Measurements from ENCODE around the gene ZNF33B. TPM values are rescaled to one million over a fixed set of nuclear protein-coding genes. Genes with fewer than 3 reads are reported as not detected.

ZNF33B gene
- total RNA-seq, 4 donors from 2014 or later = 8.5 to 14.8 (median 9.3) TPM

DNA sequence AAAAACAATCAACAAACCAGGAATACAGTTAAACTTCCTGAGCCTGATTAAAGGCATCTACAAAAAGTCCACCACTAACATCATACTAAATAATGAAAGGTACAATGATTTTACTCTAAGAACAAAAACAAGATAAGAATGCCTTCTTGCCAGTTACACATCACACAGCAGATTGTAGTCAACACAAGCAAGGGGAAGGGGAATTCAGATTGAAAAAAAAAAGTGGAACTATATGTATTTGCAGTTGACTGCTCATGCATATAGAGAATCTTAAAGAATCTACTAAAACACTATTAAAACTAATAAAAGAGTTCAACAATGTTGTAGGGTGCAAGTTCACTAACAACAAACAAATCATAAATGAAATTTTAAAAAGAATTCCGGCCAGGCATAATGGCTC lies 28.5 kb downstream of the ZNF33B start:
- TF ChIP-seq, protein P1, sequence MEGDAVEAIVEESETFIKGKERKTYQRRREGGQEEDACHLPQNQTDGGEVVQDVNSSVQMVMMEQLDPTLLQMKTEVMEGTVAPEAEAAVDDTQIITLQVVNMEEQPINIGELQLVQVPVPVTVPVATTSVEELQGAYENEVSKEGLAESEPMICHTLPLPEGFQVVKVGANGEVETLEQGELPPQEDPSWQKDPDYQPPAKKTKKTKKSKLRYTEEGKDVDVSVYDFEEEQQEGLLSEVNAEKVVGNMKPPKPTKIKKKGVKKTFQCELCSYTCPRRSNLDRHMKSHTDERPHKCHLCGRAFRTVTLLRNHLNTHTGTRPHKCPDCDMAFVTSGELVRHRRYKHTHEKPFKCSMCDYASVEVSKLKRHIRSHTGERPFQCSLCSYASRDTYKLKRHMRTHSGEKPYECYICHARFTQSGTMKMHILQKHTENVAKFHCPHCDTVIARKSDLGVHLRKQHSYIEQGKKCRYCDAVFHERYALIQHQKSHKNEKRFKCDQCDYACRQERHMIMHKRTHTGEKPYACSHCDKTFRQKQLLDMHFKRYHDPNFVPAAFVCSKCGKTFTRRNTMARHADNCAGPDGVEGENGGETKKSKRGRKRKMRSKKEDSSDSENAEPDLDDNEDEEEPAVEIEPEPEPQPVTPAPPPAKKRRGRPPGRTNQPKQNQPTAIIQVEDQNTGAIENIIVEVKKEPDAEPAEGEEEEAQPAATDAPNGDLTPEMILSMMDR (IDR thresholded peaks at IDR 0.05; ENCODE audit: low read depth) = no peak

DNA sequence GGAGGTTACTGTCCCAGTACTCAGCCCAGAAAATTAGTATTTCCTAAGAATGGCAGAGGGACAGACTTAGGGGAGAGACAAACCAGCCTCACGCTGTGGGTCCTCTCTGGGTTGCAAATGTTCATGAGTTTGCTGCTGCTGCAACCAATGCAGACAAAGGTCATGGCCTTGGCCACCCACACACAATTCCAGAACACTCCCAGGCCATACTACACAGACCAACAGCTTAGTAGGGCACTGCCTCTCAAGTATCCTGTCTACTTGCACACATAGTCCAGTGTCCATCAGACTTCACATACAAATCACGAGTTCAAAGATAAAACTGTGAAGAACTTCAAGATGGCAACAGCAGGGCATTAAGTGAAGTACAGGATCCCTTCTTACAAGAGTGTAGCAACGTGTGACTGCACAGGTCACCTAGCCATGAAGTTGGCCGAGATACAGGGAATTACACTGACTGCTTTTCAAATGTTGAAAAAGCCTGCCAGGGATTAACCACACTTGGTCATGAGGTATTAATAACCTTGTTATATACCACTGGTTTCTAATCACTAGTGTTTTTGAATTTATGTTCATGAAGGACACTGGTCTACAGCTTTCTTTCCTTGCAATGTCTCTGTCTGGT lies 40.0 kb downstream of the ZNF33B start:
- TF ChIP-seq, protein P1 (IDR thresholded peaks at IDR 0.05; ENCODE audit: low read depth) = no peak

DNA sequence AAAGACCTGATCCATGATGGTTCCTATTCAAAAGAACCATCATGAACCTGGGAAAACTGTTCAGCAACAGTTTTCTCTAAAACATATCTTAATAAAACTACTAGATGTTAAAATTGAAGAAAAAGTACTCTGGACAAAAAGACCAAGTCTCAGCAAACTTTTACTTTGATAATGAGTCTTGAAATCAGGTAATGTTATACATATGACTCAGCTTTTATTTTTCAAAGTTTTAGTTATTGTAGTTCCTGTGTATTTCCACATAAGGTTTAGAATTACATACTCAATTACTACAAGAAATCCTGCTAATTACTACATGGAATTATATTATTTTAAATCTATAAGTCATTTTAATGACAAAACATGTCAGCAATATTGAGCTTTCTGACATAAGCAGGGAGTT lies 42.2 kb downstream of the ZNF33B start:
- TF ChIP-seq, protein P1 (IDR thresholded peaks at IDR 0.05; ENCODE audit: low read depth) = no peak

- TF ChIP-seq, protein P1 (IDR thresholded peaks at IDR 0.05; ENCODE audit: low read depth) = no peak
Observed at GRCh38 chr10:42594246-42594650, 44.1 kb downstream of the ZNF33B start.

GRCh38 chr10:42593284-42593683 lies 45.1 kb downstream of the ZNF33B start:
- TF ChIP-seq, protein P1 (IDR thresholded peaks at IDR 0.05; ENCODE audit: low read depth) = no peak

DNA sequence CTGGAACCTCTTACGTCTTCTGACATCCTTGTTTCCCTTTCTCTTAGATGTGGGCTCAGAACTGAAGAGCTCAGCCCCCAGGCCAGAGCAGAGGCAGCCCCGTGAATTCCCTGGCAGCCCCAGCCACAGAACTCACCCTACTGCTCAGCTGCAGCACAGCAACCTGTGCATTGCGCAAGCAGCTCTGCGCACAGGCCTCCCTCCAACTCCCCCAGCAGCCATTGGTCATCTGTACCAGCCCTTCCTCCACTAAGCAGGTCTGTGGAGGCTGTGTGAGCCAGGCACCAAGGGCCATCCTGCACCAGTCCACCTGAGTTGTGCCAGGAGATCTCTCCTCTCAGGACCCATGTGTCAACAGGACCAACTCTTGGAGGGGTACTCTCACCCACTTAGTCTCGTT lies 54.5 kb downstream of the ZNF33B start:
- TF ChIP-seq, protein P1 (IDR thresholded peaks at IDR 0.05; ENCODE audit: low read depth) = no peak

DNA sequence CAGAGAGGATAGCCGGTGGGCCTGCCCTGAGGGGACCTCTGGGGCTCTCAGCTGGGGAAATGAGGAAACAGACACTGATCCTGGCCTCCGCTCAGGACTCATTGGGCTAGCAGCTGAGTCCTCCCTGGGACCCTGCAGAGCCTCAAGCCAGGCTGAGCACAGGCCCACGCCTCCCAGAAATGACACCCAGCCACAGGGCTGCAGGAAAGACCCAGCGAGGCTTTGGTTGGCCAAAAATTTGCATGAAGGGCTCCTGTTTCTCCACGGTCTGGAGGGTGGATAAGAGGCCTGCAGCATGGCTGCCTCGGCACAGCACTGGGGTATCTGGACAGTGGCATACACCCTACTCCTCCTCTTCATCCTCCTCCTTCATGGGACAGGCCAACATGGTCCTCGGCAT lies 60.4 kb downstream of the ZNF33B start:
- TF ChIP-seq, protein P1 (IDR thresholded peaks at IDR 0.05; ENCODE audit: low read depth) = no peak

Data from subcutaneous adipose tissue (tissue), 4 donors.